ENCODE measurements around the gene SLC66A2.
"Not testable (repeated sequence)": the region's sequence is repeated elsewhere in the genome, so short reads cannot be mapped to it uniquely, and the experiment has no call there.

SLC66A2 gene

GRCh38 chr18:79951545-79952455 is at the start of gene SLC66A2:
Gene SLC66A2 (minus strand): TSS chr18:79951653. CDS start chr18:79950926, 727 bp downstream.
- peak; percentile 91 for DNase-seq

- DNase-seq, result no peak
Observed at GRCh38 chr18:80000877-80001276, 49.4 kb upstream of the SLC66A2 start.

DNA sequence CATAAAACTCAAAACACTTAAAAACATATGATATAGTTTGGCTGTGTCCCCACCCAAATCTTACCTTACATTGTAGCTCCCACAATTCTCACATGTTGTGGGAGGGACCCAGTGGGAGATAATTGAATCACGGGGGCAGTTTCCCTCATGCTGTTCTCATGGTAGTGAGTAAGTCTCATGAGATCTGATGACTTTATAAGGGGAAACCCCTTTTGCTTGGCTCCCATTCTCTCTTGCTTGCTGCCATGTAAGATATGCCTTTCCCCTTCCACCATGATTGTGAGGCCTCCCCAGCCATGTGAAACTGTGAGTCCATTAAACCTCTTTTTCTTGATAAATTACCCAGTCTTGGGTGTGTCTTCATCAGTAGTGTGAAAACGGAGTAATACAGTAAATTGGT is 48.2 kb upstream of the SLC66A2 start:
- not testable (repeated sequence) for DNase-seq

DNA sequence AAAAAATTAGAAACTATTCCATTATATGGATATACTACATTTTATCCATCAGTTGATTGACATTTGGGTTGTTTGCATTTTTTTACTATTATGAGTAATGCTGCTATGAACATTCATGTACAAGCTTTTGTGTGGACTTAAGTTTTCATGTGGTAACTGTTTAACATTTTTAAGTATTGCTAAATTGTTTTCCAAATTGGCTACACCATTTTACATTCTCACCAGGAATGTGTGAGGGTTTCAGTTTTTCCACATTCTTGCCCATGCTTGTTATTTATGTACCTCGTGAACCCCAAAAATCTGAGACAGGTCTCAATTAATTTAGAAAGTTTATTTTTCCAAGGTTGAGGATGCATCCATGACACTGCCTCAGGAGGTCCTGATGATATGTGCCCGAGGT is 40.0 kb upstream of the SLC66A2 start:
- no peak for DNase-seq

GRCh38 chr18:79989195-79989497 is 37.7 kb upstream of the SLC66A2 start:
- DNase-seq, result no peak

DNA sequence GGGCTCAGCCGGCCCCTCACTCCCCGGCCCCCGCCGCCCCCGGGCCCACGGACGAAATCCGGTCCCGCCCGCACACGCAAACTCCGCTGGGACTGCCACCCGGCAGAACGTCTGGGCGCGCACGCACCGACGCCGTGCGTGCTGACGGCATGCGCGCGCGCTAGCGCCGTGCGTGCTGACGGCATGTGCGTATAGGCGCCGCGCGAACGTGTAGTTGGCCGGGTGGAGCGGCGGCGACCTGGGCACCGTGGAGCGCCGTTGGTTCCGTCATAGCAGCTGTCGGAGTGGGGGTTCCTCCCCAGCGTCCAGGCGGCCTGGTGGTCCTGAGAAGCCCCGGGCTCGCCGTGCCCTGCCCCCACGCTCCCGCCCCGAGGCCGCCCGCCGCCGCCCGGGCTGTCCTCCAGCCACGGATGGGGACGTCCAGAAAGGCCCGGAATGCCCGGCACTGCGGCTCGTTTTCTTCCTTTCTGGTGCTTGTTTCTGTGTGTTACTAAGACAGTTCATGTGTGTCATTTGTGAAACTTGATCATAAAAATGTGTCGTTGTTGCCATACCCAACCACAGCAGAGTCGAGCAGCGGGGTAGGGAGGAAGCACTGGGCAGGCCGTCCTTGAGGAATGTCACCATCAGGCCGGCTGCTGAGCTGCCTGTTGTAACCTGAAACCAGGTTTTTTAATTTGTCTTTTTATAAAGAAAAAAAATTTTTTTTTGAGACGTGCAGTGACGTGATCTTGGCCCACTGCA is 37.2 kb upstream of the SLC66A2 start, which contains the start of gene TXNL4A:
Gene TXNL4A, minus strand, starts transcription at position 113 of the 744 bp plus-strand sequence. CDS start 171 bp downstream, outside the sequence.
- DNase-seq, result peak; percentile 74

DNA sequence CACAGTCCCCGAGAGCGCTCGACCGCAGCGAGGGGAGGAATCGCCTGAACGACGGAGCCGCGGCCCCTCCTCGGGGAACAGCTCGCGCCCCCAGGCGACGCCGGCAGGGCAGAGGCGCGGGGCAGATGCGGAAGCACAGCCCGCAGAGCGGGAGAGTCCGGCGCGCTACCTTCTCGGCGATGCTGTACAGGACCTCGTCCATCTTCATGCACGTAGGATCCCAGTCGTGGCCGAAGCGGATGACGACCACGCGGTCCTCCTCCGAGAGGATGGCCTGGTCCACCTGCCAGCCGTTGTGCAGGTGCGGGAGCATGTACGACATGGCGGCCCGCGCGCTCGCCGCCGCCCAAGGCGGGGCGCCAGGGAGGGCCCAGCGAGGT is 36.6 kb upstream of the SLC66A2 start:
- DNase-seq, result peak; percentile 47

DNA sequence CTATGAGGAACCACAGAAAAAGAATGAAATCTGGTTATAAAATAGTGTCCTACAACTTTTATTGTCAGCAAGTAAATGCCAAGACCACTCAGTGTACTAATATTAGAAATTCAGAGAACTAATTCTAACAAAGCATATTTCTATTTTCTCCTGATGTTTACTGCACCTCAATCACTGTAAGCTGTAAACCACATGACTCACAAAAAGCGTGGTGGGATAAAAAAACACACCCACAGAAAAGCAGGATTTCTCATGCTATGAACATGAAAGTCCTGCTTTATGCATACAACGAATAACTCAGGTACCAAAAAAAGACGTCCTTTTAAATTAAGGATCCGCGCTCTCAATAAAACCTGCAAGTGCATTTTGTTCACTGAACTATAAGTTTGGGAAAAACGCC is 36.1 kb upstream of the SLC66A2 start:
- no peak for DNase-seq

- no peak for DNase-seq
Observed at GRCh38 chr18:79986726-79987125, 35.3 kb upstream of the SLC66A2 start.

DNA sequence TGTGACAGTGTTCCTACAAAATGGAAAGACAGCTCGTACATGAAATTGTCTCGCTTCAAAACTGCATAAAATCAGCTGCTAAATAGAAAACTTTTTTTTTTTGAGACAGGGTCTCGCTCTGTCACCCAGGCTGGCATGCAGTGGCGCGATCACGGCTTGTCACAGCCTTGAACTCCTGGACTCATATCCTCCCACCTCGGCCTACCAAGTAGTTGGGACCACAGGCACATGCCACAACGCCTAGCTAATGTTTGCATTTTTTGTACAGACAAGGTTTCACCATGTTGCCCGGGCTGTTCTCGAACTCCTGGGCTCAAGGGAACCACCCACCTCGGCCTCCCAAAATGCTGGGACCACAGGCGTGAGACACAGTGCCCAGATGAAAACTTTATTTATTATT is 33.7 kb upstream of the SLC66A2 start:
- DNase-seq, result no peak

DNA sequence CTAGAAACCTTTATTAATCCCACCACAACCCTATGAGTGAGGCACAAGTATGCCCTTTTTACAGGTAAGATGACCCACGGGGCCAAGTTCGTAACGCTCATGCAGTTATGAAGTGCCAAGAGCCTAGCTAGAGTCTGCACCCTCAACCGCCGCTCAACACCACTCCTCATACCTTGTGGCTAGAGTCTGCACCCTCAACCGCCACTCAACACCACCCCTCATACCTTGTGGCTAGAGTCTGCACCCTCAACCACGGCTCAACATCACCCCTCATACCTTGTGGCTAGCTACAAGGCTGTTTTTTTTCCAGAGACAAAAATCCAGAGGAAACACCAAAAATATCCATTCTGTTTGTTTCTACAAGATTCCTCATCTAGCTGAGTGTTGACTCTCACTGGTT is 32.3 kb upstream of the SLC66A2 start:
- no peak for DNase-seq

DNA sequence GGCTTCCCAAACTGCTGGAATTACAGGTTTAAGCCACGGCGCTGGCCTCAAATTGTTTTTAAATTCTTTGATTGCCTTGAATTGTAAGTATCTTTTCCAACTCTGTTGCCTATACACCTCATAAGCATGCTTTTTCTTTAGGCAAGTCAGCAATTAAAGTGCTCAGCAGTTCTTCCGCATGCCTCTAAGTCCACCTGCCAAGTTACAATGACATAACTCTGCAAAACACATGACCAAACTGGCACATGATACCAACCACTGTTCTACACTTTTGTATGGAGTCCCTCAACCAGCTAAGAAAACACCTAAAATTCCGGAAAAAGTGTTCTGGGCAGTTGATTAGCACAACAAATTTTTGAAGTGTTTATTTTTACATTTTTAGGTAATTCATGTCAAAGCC is 31.8 kb upstream of the SLC66A2 start:
- no peak for DNase-seq

GRCh38 chr18:79982736-79983135 is 31.3 kb upstream of the SLC66A2 start:
- DNase-seq, result no peak

DNA sequence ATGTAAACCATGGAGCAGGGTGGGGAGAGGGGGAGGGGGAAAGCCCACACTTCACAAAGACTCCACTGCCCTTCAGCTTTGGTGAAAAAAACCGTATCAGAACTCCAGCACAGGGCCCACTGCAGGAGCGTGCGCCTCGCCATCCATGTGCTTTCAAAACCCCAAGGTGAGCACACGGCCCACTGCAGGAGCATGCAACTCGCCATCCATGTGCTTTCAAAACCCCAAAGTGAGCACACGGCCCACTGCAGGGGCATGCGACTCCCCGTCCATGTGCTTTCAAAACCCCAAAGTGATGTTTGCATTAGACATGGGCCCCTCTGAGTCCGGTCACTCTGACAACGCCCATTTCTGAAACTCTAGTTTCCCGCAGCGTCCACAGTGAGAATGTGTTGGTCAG is 29.1 kb upstream of the SLC66A2 start:
- no peak for DNase-seq

- no peak for DNase-seq
Observed at GRCh38 chr18:79979843-79980242, 28.4 kb upstream of the SLC66A2 start.

DNA sequence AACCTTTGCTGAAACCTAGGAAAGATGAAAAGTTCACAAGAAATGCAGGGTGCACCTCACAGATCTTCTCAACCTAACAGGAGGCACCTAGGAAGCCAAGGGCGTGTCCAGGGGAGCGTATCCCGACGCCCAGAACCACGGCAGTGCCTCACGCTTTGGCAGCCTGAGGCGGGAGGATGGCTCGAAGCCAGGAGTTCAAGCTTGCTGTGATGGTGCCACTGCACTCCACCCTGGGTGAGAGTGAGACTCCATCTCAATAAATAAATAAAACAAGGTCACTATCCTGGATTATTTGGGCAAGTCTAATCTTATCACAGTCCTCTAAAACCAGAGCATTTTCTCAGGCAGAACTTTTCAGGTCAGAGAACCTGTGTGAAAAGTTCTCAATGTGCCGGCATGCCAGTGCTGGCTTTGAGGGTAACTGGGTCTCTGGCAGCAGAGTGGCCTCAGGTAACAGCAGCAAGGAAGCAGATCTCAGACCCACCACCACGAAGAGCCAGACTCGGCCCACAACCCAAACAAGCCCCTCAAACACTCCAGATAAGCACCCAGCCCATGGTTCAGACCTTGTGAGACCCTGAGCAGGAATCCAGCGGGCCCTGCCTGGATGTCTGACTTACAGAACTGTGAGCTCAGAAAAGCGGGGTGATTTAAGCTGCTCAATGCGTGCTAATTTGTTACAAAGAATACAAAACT is 24.7 kb upstream of the SLC66A2 start:
- no peak for DNase-seq

- no peak for DNase-seq
Observed at GRCh38 chr18:79975043-79975442, 23.6 kb upstream of the SLC66A2 start.

- DNase-seq, result no peak
Observed at GRCh38 chr18:79974025-79974654, 22.7 kb upstream of the SLC66A2 start.

DNA sequence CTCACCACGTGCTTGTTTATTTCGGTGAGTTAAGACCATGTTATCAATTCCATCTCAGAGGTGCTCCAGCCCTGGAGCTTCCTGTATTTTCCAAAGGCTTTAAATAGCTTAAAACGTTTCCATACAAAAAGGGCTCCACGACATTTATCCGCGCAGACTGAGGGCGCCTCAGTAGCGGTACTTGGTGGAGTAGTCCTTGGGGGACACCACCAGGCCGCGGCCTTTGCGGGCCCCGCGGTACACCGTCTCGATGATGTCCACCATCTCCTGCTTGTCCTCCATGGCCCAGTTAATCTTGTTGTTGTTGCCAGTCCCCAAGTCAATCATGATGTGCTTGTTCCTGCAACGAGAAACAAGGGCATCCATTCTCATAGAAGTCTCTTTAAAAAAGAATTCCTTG is 22.1 kb upstream of the SLC66A2 start:
- DNase-seq, result no peak

DNA sequence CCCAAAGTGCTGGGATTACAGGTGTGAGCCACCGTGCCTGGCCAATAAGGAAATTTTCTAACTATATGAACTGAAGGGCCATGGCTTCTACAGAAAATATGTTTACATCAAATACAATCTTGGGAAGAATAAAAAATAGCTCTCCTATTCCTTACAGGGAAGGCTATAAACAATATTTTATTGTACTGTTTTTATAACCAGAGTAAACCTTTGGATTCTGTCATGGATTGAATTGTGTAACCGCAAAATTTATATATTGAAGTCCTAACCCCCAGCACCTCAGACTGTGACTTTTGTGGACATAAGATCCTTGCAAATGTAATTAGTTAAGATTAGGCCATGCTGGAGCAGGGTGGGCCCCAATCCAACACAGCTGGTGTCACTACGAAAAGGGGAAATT is 21.3 kb upstream of the SLC66A2 start:
- no peak for DNase-seq

DNA sequence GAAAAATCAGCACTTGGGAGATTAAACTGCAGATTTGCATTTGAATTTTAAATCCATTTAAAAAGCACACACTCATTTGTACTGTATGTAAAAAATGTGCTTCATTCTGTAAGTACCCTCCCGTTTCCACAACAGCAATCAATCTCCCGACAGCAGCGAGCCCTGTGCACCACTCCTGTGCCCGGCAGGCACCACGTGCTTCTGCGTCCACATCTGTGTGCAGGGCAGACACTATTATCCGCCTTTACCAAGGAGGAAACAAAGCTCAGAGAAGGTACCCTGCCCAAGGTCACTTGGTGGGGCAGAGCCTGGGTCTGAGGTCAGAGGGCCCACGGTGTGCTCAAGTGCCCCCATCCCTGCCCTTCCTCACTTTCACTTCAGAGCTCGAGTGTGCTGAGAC is 20.5 kb upstream of the SLC66A2 start:
- DNase-seq, result no peak

- no peak for DNase-seq
Observed at GRCh38 chr18:79971211-79971952, 19.9 kb upstream of the SLC66A2 start.
